HG02798 (cell line): Measurements from ENCODE around the gene ELOF1.

Experiments used
- ATAC-seq: cut with Tn5 transposase; IDR thresholded peaks from one replicate; pipeline ENCODE4 v1.9.1; 2021; ENCODE audit warnings: mild to moderate bottlenecking; ENCODE audit not compliant: unreplicated experiment, poor library complexity

Gene ELOF1

GRCh38 chr19:11538232-11539036 lies 20.6 kb downstream of the ELOF1 start, which contains the start of gene CNN1:
CNN1 (plus strand) TSS chr19:11538851; CDS start chr19:11538928, 77 bp downstream.
- no peak for ATAC-seq

- peak; percentile 88 for ATAC-seq
Measured at GRCh38 chr19:11535792-11536595, 23.0 kb downstream of the ELOF1 start.

- no peak for ATAC-seq
Measured at GRCh38 chr19:11534948-11535347, 24.1 kb downstream of the ELOF1 start.

- ATAC-seq, result no peak
Measured at GRCh38 chr19:11534538-11534937, 24.5 kb downstream of the ELOF1 start.

- no peak for ATAC-seq
Measured at GRCh38 chr19:11530432-11530831, 28.6 kb downstream of the ELOF1 start.

- peak; percentile 97 for ATAC-seq
Measured at GRCh38 chr19:11528551-11529341, 30.3 kb downstream of the ELOF1 start, which contains the start of gene ECSIT. ECSIT (minus strand) TSS chr19:11529134; CDS start chr19:11519170, 9,964 bp downstream.

- ATAC-seq, result no peak
Measured at GRCh38 chr19:11519138-11519537, 39.9 kb downstream of the ELOF1 start.

GRCh38 chr19:11513946-11514345 lies 45.1 kb downstream of the ELOF1 start:
- ATAC-seq, result no peak

- no peak for ATAC-seq
Measured at GRCh38 chr19:11510444-11510843, 48.6 kb downstream of the ELOF1 start.

GRCh38 chr19:11507370-11508078 lies 51.5 kb downstream of the ELOF1 start:
- ATAC-seq, result no peak

- ATAC-seq, result no peak
Measured at GRCh38 chr19:11506967-11507366, 52.1 kb downstream of the ELOF1 start.

GRCh38 chr19:11506101-11506555 lies 52.9 kb downstream of the ELOF1 start:
- ATAC-seq, result peak; percentile 30

GRCh38 chr19:11505504-11506100 lies 53.4 kb downstream of the ELOF1 start, which contains the start of gene ZNF653:
ZNF653 (minus strand) TSS chr19:11505839; CDS start chr19:11505786, 53 bp downstream.
- ATAC-seq, result peak; percentile 59

- peak; percentile 89 for ATAC-seq
Measured at GRCh38 chr19:11505032-11505503, 54.0 kb downstream of the ELOF1 start.

- no peak for ATAC-seq
Measured at GRCh38 chr19:11504502-11505031, 54.5 kb downstream of the ELOF1 start.
